ENCODE measurements around the gene CCDC73. TPM values are rescaled to one million over a fixed set of nuclear protein-coding genes. Genes with fewer than 3 reads are reported as not detected.

CCDC73 gene
- total and polyA plus RNA-seq, 10 of the 15 experiments (the other 5 are each of a cell fraction or from before 2014, with no cell fraction given) = 0.05 to 0.57 (median 0.14) TPM

GRCh38 chr11:32706985-32707741 lies 87.3 kb downstream of the CCDC73 start (continued):
- TF ChIP-seq, protein P1, sequence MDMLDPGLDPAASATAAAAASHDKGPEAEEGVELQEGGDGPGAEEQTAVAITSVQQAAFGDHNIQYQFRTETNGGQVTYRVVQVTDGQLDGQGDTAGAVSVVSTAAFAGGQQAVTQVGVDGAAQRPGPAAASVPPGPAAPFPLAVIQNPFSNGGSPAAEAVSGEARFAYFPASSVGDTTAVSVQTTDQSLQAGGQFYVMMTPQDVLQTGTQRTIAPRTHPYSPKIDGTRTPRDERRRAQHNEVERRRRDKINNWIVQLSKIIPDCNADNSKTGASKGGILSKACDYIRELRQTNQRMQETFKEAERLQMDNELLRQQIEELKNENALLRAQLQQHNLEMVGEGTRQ (IDR thresholded peaks at IDR 0.05; ENCODE audit: borderline replicate concordance, low read depth, low read length) = no peak
- TF ChIP-seq KAT2A (conservative IDR thresholded peaks at IDR 0.05; ENCODE audit: control insufficient read depth, low read depth, low read length) = no peak

- SMC1A ChIA-PET (ENCODE audit: uncharacterized antibody, unreplicated experiment) = interaction anchor here (1.2 to 1.4 kb wide), 4 partner anchors 10 to 21 kb away, joined by 3 to 10 read pairs (median 4); no protein-coding TSS in a partner anchor
- ATAC-seq (no peak), DNase-seq (ENCODE audit: low read depth, low spot score) (no peak), FAIRE-seq (no peak)
- TF ChIP-seq ZBTB40 (IDR thresholded peaks at IDR 0.05; ENCODE audit: borderline replicate concordance) = no peak
- TF ChIP-seq FOS (IDR thresholded peaks at IDR 0.05; ENCODE audit: borderline replicate concordance, extremely low read depth, insufficient read length) = no peak
- no peak for TF ChIP-seq RB1 (IDR thresholded peaks at IDR 0.05; ENCODE audit: borderline replicate concordance)
- no peak for TF ChIP-seq RBBP5 (conservative IDR thresholded peaks at IDR 0.05)
- Histone ChIP-seq H3K4me3 (no peak overlapping the region), H4K20me1 (ENCODE audit: control insufficient read depth, insufficient read depth) (no peaks in the 10 kb centered on the region), H3K27me3 (replicated peaks in 1 of 2; ENCODE audit: control insufficient read depth in 2 of 2, insufficient read depth in 2 of 2, low read length in 1 of 2) (no peaks in the 10 kb centered on the region), H3K79me2 (ENCODE audit: control insufficient read depth, insufficient read depth, low read length) (no peaks in the 10 kb centered on the region), H3K9ac (ENCODE audit: control insufficient read depth, insufficient read depth, low read length) (no peak overlapping the region), H3K27ac (ENCODE audit: control insufficient read depth, insufficient read depth) (no peak overlapping the region), H3K4me1 (ENCODE audit: control insufficient read depth, insufficient read depth, low read length) (peaks cover 3% of the 10 kb centered on the region; the same call in 1 of the 2 replicates), H2AFZ (ENCODE audit: control insufficient read depth, low read depth, low read length) (no peak overlapping the region), H3K4me2 (ENCODE audit: control insufficient read depth, insufficient read depth) (no peak overlapping the region), H3K36me3 (ENCODE audit: control insufficient read depth in 2 of 2, insufficient read depth in 2 of 2, low read length in 1 of 2) (no peaks in the 10 kb centered on the region), H3K9me3 (replicated peaks; ENCODE audit: control insufficient read depth, insufficient read depth, low read length) (no peaks in the 10 kb centered on the region; the same call in 1 of the 3 replicates)
- BruUV-seq (replicated peaks) = no TSS peak
- WGBS (ENCODE audit: insufficient coverage, insufficient replicate concordance, low lambda C conversion rate, missing lambda C conversion rate) = 83% methylated on average over 12 of the region's 12 CpGs
- RAD21 ChIA-PET (ENCODE audit: unreplicated experiment) = interaction anchor here (0.6 to 1.8 kb wide), 3 partner anchors 11 to 126 kb away, joined by 3 to 5 read pairs (median 3); no protein-coding TSS in a partner anchor
- intact Hi-C loops (cut with micrococcal nuclease; ENCODE audit: unreplicated experiment) (no loop called here), in situ Hi-C loops (cut with MboI) (no loop called here)
- CTCF ChIA-PET = interaction anchor here (0.6 to 1.1 kb wide), 5 partner anchors 10 to 331 kb away, joined by 3 to 8 read pairs (median 3); no protein-coding TSS in a partner anchor
- POLR2A ChIA-PET = interaction anchor here (1.0 kb wide), 1 partner anchor 10 kb away, joined by 3 read pairs; no protein-coding TSS in a partner anchor
These were observed 89.0 kb downstream of the CCDC73 start for GRCh38 chr11:32705309-32706033.

Measured in GM12878 (cell line).